ENCODE data around the gene KIF2A.

- no peak for TF ChIP-seq POLR2AphosphoS5 (IDR thresholded peaks at IDR 0.05; ENCODE audit: low read depth, low read length)
- no peak for TF ChIP-seq REST (IDR thresholded peaks at IDR 0.05; ENCODE audit: insufficient read depth in 1 of 2, low read depth in 2 of 2, low read length in 2 of 2)
- TF ChIP-seq FOXP2 (optimal IDR thresholded peaks at IDR 0.05; ENCODE audit: borderline replicate concordance, extremely low read depth, extremely low read length, insufficient read depth): no peak
- TF ChIP-seq TAF1 (IDR thresholded peaks at IDR 0.05; ENCODE audit: borderline replicate concordance, insufficient read depth, low read length): no peak
Observed at GRCh38 chr5:62266573-62266972, 39.4 kb upstream of the KIF2A start.
